ENCODE measurements around the gene SPHK1.

Gene SPHK1

GRCh38 chr17:76410328-76410965 lies 26.0 kb downstream of the SPHK1 start:
- no peak for DNase-seq

- DNase-seq: no peak
Observed at GRCh38 chr17:76411247-76411646, 26.8 kb downstream of the SPHK1 start.

GRCh38 chr17:76414334-76415295 lies 30.2 kb downstream of the SPHK1 start:
- peak; percentile 95 for DNase-seq

GRCh38 chr17:76415786-76416185 lies 31.4 kb downstream of the SPHK1 start:
- DNase-seq: no peak

- DNase-seq: no peak
Observed at GRCh38 chr17:76416457-76416856, 32.0 kb downstream of the SPHK1 start.

- DNase-seq: peak; percentile 44
Observed at GRCh38 chr17:76416899-76417298, 32.5 kb downstream of the SPHK1 start.

GRCh38 chr17:76417499-76418143 lies 33.2 kb downstream of the SPHK1 start:
- DNase-seq: peak; percentile 31

GRCh38 chr17:76419576-76420260 lies 35.3 kb downstream of the SPHK1 start:
- no peak for DNase-seq

GRCh38 chr17:76420356-76421043 lies 36.1 kb downstream of the SPHK1 start:
- DNase-seq: no peak

- no peak for DNase-seq
Observed at GRCh38 chr17:76421044-76421407, 36.6 kb downstream of the SPHK1 start.

GRCh38 chr17:76422406-76422805 lies 38.0 kb downstream of the SPHK1 start:
- DNase-seq: no peak

GRCh38 chr17:76422860-76423259 lies 38.5 kb downstream of the SPHK1 start:
- DNase-seq: peak; percentile 22

GRCh38 chr17:76426853-76427252 lies 42.4 kb downstream of the SPHK1 start:
- no peak for DNase-seq

- no peak for DNase-seq
Observed at GRCh38 chr17:76427501-76428231, 43.3 kb downstream of the SPHK1 start.

- DNase-seq: no peak
Observed at GRCh38 chr17:76428511-76428910, 44.1 kb downstream of the SPHK1 start.

GRCh38 chr17:76431509-76431908 lies 47.1 kb downstream of the SPHK1 start:
- DNase-seq: no peak

- DNase-seq: no peak
Observed at GRCh38 chr17:76432004-76432403, 47.6 kb downstream of the SPHK1 start.

- DNase-seq: peak; percentile 22
Observed at GRCh38 chr17:76432712-76433336, 48.4 kb downstream of the SPHK1 start.

GRCh38 chr17:76433693-76434092 lies 49.3 kb downstream of the SPHK1 start:
- DNase-seq: no peak

GRCh38 chr17:76434870-76435269 lies 50.5 kb downstream of the SPHK1 start:
- peak; percentile 36 for DNase-seq

- no peak for DNase-seq
Observed at GRCh38 chr17:76435751-76436150, 51.3 kb downstream of the SPHK1 start.

All from NCI-H69 (cell line).